HuH-7.5 (cell line): ENCODE data around the gene PVRIG.
"Not testable (repeated sequence)": the region's sequence is repeated elsewhere in the genome, so short reads cannot be mapped to it uniquely, and the experiment has no call there.

Experiments used
- DNase-seq: peaks from one replicate; pipeline ENCODE4 v3.0.0; 2011; ENCODE audit warnings: low spot score

Gene PVRIG

GRCh38 chr7:100234660-100235317 lies 15.0 kb downstream of the PVRIG start:
- not testable (repeated sequence) for DNase-seq

- DNase-seq = not testable (repeated sequence)
Observed at GRCh38 chr7:100239975-100240374, 20.2 kb downstream of the PVRIG start.

GRCh38 chr7:100243385-100243784 lies 23.6 kb downstream of the PVRIG start:
- DNase-seq = not testable (repeated sequence)

GRCh38 chr7:100244988-100245605 lies 25.3 kb downstream of the PVRIG start:
- DNase-seq = not testable (repeated sequence)

- DNase-seq = not testable (repeated sequence)
Observed at GRCh38 chr7:100246121-100246864, 26.5 kb downstream of the PVRIG start.

GRCh38 chr7:100246865-100247137 lies 27.1 kb downstream of the PVRIG start:
- DNase-seq = not testable (repeated sequence)

GRCh38 chr7:100247152-100247757 lies 27.5 kb downstream of the PVRIG start:
- peak; percentile 90 for DNase-seq

GRCh38 chr7:100248483-100248882 lies 28.7 kb downstream of the PVRIG start:
- no peak for DNase-seq

GRCh38 chr7:100257017-100257416 lies 37.3 kb downstream of the PVRIG start:
- DNase-seq = no peak

- DNase-seq = not testable (repeated sequence)
Observed at GRCh38 chr7:100259984-100260383, 40.2 kb downstream of the PVRIG start.

- DNase-seq = not testable (repeated sequence)
Observed at GRCh38 chr7:100262896-100263295, 43.1 kb downstream of the PVRIG start.

- not testable (repeated sequence) for DNase-seq
Observed at GRCh38 chr7:100264223-100264622, 44.5 kb downstream of the PVRIG start.

GRCh38 chr7:100264669-100265165 lies 45.0 kb downstream of the PVRIG start:
- not testable (repeated sequence) for DNase-seq

- not testable (repeated sequence) for DNase-seq
Observed at GRCh38 chr7:100265851-100266250, 46.1 kb downstream of the PVRIG start.

- no peak for DNase-seq
Observed at GRCh38 chr7:100266576-100267354, 47.0 kb downstream of the PVRIG start.

GRCh38 chr7:100267648-100268047 lies 47.9 kb downstream of the PVRIG start:
- DNase-seq = no peak

- DNase-seq = not testable (repeated sequence)
Observed at GRCh38 chr7:100268882-100269281, 49.1 kb downstream of the PVRIG start.

- DNase-seq = peak; percentile 34
Observed at GRCh38 chr7:100269306-100270045, 49.7 kb downstream of the PVRIG start.

- not testable (repeated sequence) for DNase-seq
Observed at GRCh38 chr7:100270046-100270918, 50.5 kb downstream of the PVRIG start.
